Measurements from ENCODE around the gene MED29. TPM values are rescaled to one million over a fixed set of nuclear protein-coding genes. Genes with fewer than 3 reads are reported as not detected.

Gene MED29
- total and polyA plus RNA-seq, 2 of the 13 experiments (the other 11 are each of a cell fraction or from before 2014, with no cell fraction given) = 14.0 to 19.7 TPM

DNA sequence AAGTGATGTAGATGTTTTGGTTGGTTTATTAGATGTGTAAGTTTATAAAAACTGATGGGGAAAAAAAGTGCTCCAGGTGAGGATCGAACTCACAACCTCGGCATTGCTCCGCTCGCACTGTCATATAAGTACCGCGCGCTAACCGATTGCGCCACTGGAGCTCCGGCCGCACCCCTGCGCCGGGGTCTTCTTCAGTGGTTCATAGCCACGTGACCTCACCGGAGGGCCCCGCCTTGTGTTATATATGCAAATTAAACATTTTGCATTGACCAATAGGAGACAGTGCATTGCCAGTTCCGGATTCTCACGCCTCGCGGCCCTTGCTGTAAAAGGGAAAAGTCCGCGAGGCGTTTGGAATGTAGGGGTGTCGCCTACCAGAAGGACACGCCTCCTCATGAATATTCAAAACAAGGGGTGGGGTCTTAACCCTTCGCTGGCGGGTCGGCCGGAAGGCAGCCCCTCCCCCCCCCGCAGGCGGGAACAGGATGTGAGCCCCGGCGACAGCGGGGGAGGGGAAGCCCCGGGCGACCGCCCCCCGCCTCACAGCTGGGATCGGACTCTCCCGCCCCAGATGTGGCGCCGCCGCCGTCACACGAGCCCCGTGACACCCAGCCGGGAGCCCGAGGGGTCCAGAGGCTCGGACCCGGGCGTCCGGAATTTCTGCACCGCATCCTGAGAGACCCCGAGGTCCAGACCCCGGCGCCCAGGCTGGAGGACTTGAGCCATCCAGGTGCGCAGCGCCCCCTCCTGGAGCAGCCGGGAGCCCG lies 21.1 kb downstream of the MED29 start, which contains the start of gene PLEKHG2 (continued):
- TF ChIP-seq, protein P1, sequence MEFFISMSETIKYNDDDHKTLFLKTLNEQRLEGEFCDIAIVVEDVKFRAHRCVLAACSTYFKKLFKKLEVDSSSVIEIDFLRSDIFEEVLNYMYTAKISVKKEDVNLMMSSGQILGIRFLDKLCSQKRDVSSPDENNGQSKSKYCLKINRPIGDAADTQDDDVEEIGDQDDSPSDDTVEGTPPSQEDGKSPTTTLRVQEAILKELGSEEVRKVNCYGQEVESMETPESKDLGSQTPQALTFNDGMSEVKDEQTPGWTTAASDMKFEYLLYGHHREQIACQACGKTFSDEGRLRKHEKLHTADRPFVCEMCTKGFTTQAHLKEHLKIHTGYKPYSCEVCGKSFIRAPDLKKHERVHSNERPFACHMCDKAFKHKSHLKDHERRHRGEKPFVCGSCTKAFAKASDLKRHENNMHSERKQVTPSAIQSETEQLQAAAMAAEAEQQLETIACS (CRISPR knock-in tag; IDR thresholded peaks at IDR 0.05) = peak; percentile 18; the same call in 1 of the 2 replicates
- TF ChIP-seq KLF6 (CRISPR knock-in tag; IDR thresholded peaks at IDR 0.05) (peak; percentile 84; the same call in 1 of the 2 replicates), HOXA7 (CRISPR knock-in tag; IDR thresholded peaks at IDR 0.05) (no peak), GATAD1 (CRISPR knock-in tag; IDR thresholded peaks at IDR 0.05) (no peak; the same call in 1 of the 2 replicates), ZNF510 (CRISPR knock-in tag; IDR thresholded peaks at IDR 0.05; ENCODE audit: low read depth) (no peak; the same call in 1 of the 2 replicates), ZNF10 (CRISPR knock-in tag; IDR thresholded peaks at IDR 0.05; ENCODE audit: borderline replicate concordance, low read depth) (no peak), ZNF383 (CRISPR knock-in tag; IDR thresholded peaks at IDR 0.05; ENCODE audit: borderline replicate concordance) (no peak), IKZF1 (IDR thresholded peaks at IDR 0.05) (no peak), ZMAT3 (CRISPR knock-in tag; conservative IDR thresholded peaks at IDR 0.05) (no peak), JUNB (CRISPR knock-in tag; IDR thresholded peaks at IDR 0.05; ENCODE audit: borderline replicate concordance) (no peak), TMF1 (CRISPR knock-in tag; IDR thresholded peaks at IDR 0.05; ENCODE audit: low read depth) (no peak), ZNF326 (CRISPR knock-in tag; IDR thresholded peaks at IDR 0.05; ENCODE audit: borderline replicate concordance) (no peak), ZBTB3 (CRISPR knock-in tag; IDR thresholded peaks at IDR 0.05; ENCODE audit: borderline replicate concordance, low read depth) (0 out of 2 replicates have a peak, but pooled peaks have one; percentile 83)
- TF ChIP-seq, protein P2, sequence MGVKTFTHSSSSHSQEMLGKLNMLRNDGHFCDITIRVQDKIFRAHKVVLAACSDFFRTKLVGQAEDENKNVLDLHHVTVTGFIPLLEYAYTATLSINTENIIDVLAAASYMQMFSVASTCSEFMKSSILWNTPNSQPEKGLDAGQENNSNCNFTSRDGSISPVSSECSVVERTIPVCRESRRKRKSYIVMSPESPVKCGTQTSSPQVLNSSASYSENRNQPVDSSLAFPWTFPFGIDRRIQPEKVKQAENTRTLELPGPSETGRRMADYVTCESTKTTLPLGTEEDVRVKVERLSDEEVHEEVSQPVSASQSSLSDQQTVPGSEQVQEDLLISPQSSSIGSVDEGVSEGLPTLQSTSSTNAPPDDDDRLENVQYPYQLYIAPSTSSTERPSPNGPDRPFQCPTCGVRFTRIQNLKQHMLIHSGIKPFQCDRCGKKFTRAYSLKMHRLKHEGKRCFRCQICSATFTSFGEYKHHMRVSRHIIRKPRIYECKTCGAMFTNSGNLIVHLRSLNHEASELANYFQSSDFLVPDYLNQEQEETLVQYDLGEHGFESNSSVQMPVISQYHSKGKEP (CRISPR knock-in tag; IDR thresholded peaks at IDR 0.05) = no peak
- TF ChIP-seq, protein P3, sequence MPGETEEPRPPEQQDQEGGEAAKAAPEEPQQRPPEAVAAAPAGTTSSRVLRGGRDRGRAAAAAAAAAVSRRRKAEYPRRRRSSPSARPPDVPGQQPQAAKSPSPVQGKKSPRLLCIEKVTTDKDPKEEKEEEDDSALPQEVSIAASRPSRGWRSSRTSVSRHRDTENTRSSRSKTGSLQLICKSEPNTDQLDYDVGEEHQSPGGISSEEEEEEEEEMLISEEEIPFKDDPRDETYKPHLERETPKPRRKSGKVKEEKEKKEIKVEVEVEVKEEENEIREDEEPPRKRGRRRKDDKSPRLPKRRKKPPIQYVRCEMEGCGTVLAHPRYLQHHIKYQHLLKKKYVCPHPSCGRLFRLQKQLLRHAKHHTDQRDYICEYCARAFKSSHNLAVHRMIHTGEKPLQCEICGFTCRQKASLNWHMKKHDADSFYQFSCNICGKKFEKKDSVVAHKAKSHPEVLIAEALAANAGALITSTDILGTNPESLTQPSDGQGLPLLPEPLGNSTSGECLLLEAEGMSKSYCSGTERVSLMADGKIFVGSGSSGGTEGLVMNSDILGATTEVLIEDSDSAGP (CRISPR knock-in tag; IDR thresholded peaks at IDR 0.05; ENCODE audit: borderline replicate concordance) = peak; percentile 58; the same call in 1 of the 2 replicates
- TF ChIP-seq, protein P4, sequence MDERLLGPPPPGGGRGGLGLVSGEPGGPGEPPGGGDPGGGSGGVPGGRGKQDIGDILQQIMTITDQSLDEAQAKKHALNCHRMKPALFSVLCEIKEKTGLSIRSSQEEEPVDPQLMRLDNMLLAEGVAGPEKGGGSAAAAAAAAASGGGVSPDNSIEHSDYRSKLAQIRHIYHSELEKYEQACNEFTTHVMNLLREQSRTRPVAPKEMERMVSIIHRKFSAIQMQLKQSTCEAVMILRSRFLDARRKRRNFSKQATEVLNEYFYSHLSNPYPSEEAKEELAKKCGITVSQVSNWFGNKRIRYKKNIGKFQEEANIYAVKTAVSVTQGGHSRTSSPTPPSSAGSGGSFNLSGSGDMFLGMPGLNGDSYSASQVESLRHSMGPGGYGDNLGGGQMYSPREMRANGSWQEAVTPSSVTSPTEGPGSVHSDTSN (CRISPR knock-in tag; IDR thresholded peaks at IDR 0.05) = no peak
- TF ChIP-seq, protein P5, sequence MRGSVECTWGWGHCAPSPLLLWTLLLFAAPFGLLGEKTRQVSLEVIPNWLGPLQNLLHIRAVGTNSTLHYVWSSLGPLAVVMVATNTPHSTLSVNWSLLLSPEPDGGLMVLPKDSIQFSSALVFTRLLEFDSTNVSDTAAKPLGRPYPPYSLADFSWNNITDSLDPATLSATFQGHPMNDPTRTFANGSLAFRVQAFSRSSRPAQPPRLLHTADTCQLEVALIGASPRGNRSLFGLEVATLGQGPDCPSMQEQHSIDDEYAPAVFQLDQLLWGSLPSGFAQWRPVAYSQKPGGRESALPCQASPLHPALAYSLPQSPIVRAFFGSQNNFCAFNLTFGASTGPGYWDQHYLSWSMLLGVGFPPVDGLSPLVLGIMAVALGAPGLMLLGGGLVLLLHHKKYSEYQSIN (CRISPR knock-in tag; IDR thresholded peaks at IDR 0.05; ENCODE audit: borderline replicate concordance) = no peak
- TF ChIP-seq, protein P6, sequence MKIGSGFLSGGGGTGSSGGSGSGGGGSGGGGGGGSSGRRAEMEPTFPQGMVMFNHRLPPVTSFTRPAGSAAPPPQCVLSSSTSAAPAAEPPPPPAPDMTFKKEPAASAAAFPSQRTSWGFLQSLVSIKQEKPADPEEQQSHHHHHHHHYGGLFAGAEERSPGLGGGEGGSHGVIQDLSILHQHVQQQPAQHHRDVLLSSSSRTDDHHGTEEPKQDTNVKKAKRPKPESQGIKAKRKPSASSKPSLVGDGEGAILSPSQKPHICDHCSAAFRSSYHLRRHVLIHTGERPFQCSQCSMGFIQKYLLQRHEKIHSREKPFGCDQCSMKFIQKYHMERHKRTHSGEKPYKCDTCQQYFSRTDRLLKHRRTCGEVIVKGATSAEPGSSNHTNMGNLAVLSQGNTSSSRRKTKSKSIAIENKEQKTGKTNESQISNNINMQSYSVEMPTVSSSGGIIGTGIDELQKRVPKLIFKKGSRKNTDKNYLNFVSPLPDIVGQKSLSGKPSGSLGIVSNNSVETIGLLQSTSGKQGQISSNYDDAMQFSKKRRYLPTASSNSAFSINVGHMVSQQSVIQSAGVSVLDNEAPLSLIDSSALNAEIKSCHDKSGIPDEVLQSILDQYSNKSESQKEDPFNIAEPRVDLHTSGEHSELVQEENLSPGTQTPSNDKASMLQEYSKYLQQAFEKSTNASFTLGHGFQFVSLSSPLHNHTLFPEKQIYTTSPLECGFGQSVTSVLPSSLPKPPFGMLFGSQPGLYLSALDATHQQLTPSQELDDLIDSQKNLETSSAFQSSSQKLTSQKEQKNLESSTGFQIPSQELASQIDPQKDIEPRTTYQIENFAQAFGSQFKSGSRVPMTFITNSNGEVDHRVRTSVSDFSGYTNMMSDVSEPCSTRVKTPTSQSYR (CRISPR knock-in tag; IDR thresholded peaks at IDR 0.05; ENCODE audit: borderline replicate concordance) = peak; percentile 98

Measured in HepG2 (cell line).